GM23338 (cell line): ENCODE measurements around the gene MOB3B. TPM values are rescaled to one million over a fixed set of nuclear protein-coding genes. Genes with fewer than 3 reads are reported as not detected.

Source experiments
- ATAC-seq: fragments of 200-7000 bp; cut with Tn5 transposase; 3 replicates; pipeline ENCODE4 v1.9.1; 2020
- DNase-seq: peaks from one replicate; pipeline ENCODE4 v3.0.0-alpha.2; 2015; ENCODE audit warnings: low spot score
- H2AFZ ChIP-seq: fragments of 200-600 bp; sonication (generic); 2 replicates; pipeline ENCODE4 v1.8.0; 2016; ENCODE audit warnings: antibody characterized with exemption, mild to moderate bottlenecking, moderate library complexity
- H3F3A ChIP-seq: fragments of 200-600 bp; sonication (generic); replicated peaks from 2 replicates; pipeline ENCODE4 v1.8.0; 2017; ENCODE audit warnings: antibody characterized with exemption, mixed run types, low read depth
- H3K27ac ChIP-seq: fragments of 200-600 bp; sonication (generic); 2 replicates; pipeline ENCODE4 v1.6.1; 2016; ENCODE audit warnings: low read depth
- H3K27me3 ChIP-seq: fragments of 200-600 bp; sonication (generic); 2 replicates; pipeline ENCODE4 v1.8.0; 2016; ENCODE audit warnings: mild to moderate bottlenecking, mixed run types, moderate library complexity; ENCODE audit not compliant: insufficient read depth
- H3K36me3 ChIP-seq: fragments of 200-600 bp; sonication (generic); 2 replicates; pipeline ENCODE4 v1.8.0; 2016; ENCODE audit warnings: mild to moderate bottlenecking; ENCODE audit not compliant: insufficient read depth
- H3K4me1 ChIP-seq: fragments of 200-600 bp; sonication (generic); 2 replicates; pipeline ENCODE4 v1.8.0; 2016; ENCODE audit warnings: mild to moderate bottlenecking, moderate library complexity; ENCODE audit not compliant: insufficient read depth
- H3K4me2 ChIP-seq: fragments of 200-600 bp; sonication (generic); 2 replicates; pipeline ENCODE4 v1.7.1; 2017; ENCODE audit warnings: mixed run types
- H3K4me3 ChIP-seq: fragments of 200-600 bp; sonication (generic); 2 replicates; pipeline ENCODE4 v1.6.1; 2016; ENCODE audit warnings: mixed run types
- H3K79me2 ChIP-seq: fragments of 200-600 bp; sonication (generic); replicated peaks from 2 replicates; pipeline ENCODE4 v1.8.0; 2017; ENCODE audit warnings: mild to moderate bottlenecking; ENCODE audit not compliant: insufficient read depth
- H3K9me2 ChIP-seq: fragments of 200-600 bp; sonication (generic); 2 replicates; pipeline ENCODE4 v1.8.0; 2017; ENCODE audit not compliant: insufficient read depth
- H4K20me1 ChIP-seq: fragments of 200-600 bp; sonication (generic); replicated peaks from 2 replicates; pipeline ENCODE4 v1.8.0; 2017; ENCODE audit warnings: mild to moderate bottlenecking; ENCODE audit not compliant: insufficient read depth
- H3K27ac Mint-ChIP-seq: 2 replicates; pipeline ENCODE4 v1.8.0; 2020; ENCODE audit warnings: inconsistent platforms, mild to moderate bottlenecking, moderate library complexity, mixed read lengths
- H3K27me3 Mint-ChIP-seq: 3 replicates; pipeline ENCODE4 v1.8.0; 2022; ENCODE audit warnings: low read depth, mild to moderate bottlenecking, moderate library complexity, mixed read lengths, inconsistent platforms; ENCODE audit not compliant: insufficient read depth, poor library complexity
- H3K36me3 Mint-ChIP-seq: 3 replicates; pipeline ENCODE4 v1.8.0; 2021; ENCODE audit warnings: low read depth, mild to moderate bottlenecking, inconsistent platforms, moderate library complexity, mixed read lengths
- H3K4me1 Mint-ChIP-seq: 3 replicates; pipeline ENCODE4 v1.8.0; 2020; ENCODE audit warnings: mild to moderate bottlenecking, inconsistent platforms, mixed read lengths
- H3K4me3 Mint-ChIP-seq: 3 replicates; pipeline ENCODE4 v1.8.0; 2021; ENCODE audit warnings: moderate library complexity, mild to moderate bottlenecking, inconsistent platforms, mixed read lengths
- H3K9me3 Mint-ChIP-seq: 3 replicates; pipeline ENCODE4 v1.8.0; 2020; ENCODE audit warnings: moderate library complexity, mild to moderate bottlenecking, inconsistent platforms, mixed read lengths
- CREB1 ChIP-seq: fragments of 250-450 bp; sonication (Bioruptor Pico); IDR thresholded peaks from 2 replicates; pipeline ENCODE4 v1.5.0; 2020; ENCODE audit warnings: low read depth, mild to moderate bottlenecking, moderate library complexity
- CTCF ChIP-seq, 2 experiments: fragments of 200-600 bp in 1 of 2; sonication (generic) in 1 of 2; conservative IDR thresholded peaks; 2 replicates each; pipeline versions ENCODE4 v1.5.1 to v1.6.1; 2016 to 2017; ENCODE audit warnings: antibody characterized with exemption in 2 of 2, low read depth in 2 of 2, mild to moderate bottlenecking in 2 of 2, moderate library complexity in 1 of 2
- ETS1 ChIP-seq: IDR thresholded peaks from 2 replicates; pipeline ENCODE4 v1.6.1; 2016; ENCODE audit warnings: antibody characterized with exemption
- EZH2 ChIP-seq: fragments of 200-600 bp; sonication (generic); IDR thresholded peaks from one replicate; pipeline ENCODE4 v1.8.0; 2017; ENCODE audit warnings: antibody characterized with exemption, mild to moderate bottlenecking, low read depth; ENCODE audit not compliant: unreplicated experiment
- EZH2phosphoT487 ChIP-seq: fragments of 200-600 bp; sonication (generic); IDR thresholded peaks from one replicate; pipeline ENCODE4 v1.8.1; 2018; ENCODE audit warnings: antibody characterized with exemption; ENCODE audit not compliant: unreplicated experiment
- JUNB ChIP-seq: IDR thresholded peaks from one replicate; pipeline ENCODE4 v1.6.1; 2016; ENCODE audit warnings: antibody characterized with exemption; ENCODE audit not compliant: unreplicated experiment
- NANOG ChIP-seq: IDR thresholded peaks from 2 replicates; pipeline ENCODE4 v1.6.1; 2016; ENCODE audit warnings: antibody characterized with exemption, borderline replicate concordance
- POLR2AphosphoS5 ChIP-seq: IDR thresholded peaks from 2 replicates; pipeline ENCODE4 v1.6.1; 2016; ENCODE audit warnings: antibody characterized with exemption, low read depth
- REST ChIP-seq: IDR thresholded peaks from one replicate; pipeline ENCODE4 v1.6.1; 2018; ENCODE audit warnings: antibody characterized with exemption; ENCODE audit not compliant: unreplicated experiment
- STAT1 ChIP-seq: IDR thresholded peaks from one replicate; pipeline ENCODE4 v1.6.1; 2016; ENCODE audit warnings: antibody characterized with exemption; ENCODE audit not compliant: unreplicated experiment
- ZNF114 ChIP-seq: fragments of 250-450 bp; sonication (Bioruptor Pico); IDR thresholded peaks from 2 replicates; pipeline ENCODE4 v1.5.0; 2020; ENCODE audit warnings: mild to moderate bottlenecking, moderate library complexity
- ZNF331 ChIP-seq: fragments of 250-450 bp; sonication (Bioruptor Pico); IDR thresholded peaks from 2 replicates; pipeline ENCODE4 v1.5.0; 2020; ENCODE audit warnings: low read depth, mild to moderate bottlenecking, moderate library complexity
- ZNF462 ChIP-seq: fragments of 250-450 bp; sonication (Bioruptor Pico); IDR thresholded peaks from 2 replicates; pipeline ENCODE4 v1.5.0; 2020; ENCODE audit warnings: mild to moderate bottlenecking, moderate library complexity
- polyA plus RNA-seq: library from polyadenylated mRNA; unstranded; fragments of >200 nt; fragmentation: Nextera tagmentation; extraction: Ambion mirVana; gene quantifications from 2 replicates; pipeline ENCODE4 v1.2.1, GENCODE V29; 2016
- total RNA-seq: library from RNA; depleted of rRNA; stranded (reverse); fragments of >200 nt; shearing (Covaris generic); gene quantifications from 2 replicates; pipeline ENCODE4 v1.2.3, GENCODE V29; 2014

The MOB3B gene
- total and polyA plus RNA-seq, 2 experiments from 2014 or later, result 7.6 to 12.1 TPM

GRCh38 chr9:27496135-27496504 lies 33.5 kb downstream of the MOB3B start:
- no peak overlapping the region for H3K27ac ChIP-seq
- H3K9me2 ChIP-seq, result no peaks in the 10 kb centered on the region
- H3K4me1 ChIP-seq, result peaks cover 46% of the 10 kb centered on the region
- no peak overlapping the region for H3K4me3 ChIP-seq
- H4K20me1 ChIP-seq, result no peaks in the 10 kb centered on the region
- ATAC-seq (peak; percentile 63), DNase-seq (no peak)
- Mint-ChIP-seq H3K27me3 (no peaks in the 10 kb centered on the region), H3K36me3 (peaks cover 18% of the 10 kb centered on the region; the same call in 2 of the 3 replicates), H3K4me1 (peaks cover 66% of the 10 kb centered on the region), H3K27ac (peak overlapping the region; percentile 88; the same call in 1 of the 2 replicates), H3K4me3 (no peak overlapping the region; the same call in 2 of the 3 replicates), H3K9me3 (peaks cover 11% of the 10 kb centered on the region)
- peaks cover 10% of the 10 kb centered on the region for H3K79me2 ChIP-seq
- TF ChIP-seq ETS1 (no peak), NANOG (no peak), ZNF462 (CRISPR knock-in tag) (no peak), JUNB (no peak), CTCF (conservative IDR thresholded peaks at IDR 0.05; ENCODE audit: low read depth in 2 of 2) (no peak), POLR2AphosphoS5 (no peak), EZH2 (no peak), EZH2phosphoT487 (no peak), ZNF331 (CRISPR knock-in tag) (no peak), ZNF114 (CRISPR knock-in tag) (no peak), STAT1 (no peak), REST (no peak), CREB1 (no peak)
- H2AFZ ChIP-seq, result no peak overlapping the region
- no peaks in the 10 kb centered on the region for H3K27me3 ChIP-seq
- no peaks in the 10 kb centered on the region for H3K36me3 ChIP-seq
- H3F3A ChIP-seq, result no peaks in the 10 kb centered on the region
- H3K4me2 ChIP-seq, result peak overlapping the region; percentile 13
